H1 (cell line): ENCODE data around the gene USP8. TPM values are rescaled to one million over a fixed set of nuclear protein-coding genes. Genes with fewer than 3 reads are reported as not detected.

Source experiments
- CTCF ChIA-PET: fragments of 300-600 bp; sonication (Branson Sonifier 250); formaldehyde crosslinking; loops from one replicate; lab custom pipeline; 2021; ENCODE audit not compliant: partially characterized antibody; lab: Charles Lee
- POLR2A ChIA-PET: fragments of 300-600 bp; sonication (Branson Sonifier 250); formaldehyde crosslinking; loops from one replicate; lab custom pipeline; 2021; ENCODE audit warnings: inconsistent platforms; ENCODE audit not compliant: partially characterized antibody; lab: Charles Lee
- DNase-seq, 2 experiments: peaks; one replicate each; pipeline versions ENCODE4 v3.0.0 to v3.0.0-alpha.2; 2010 to 2022; ENCODE audit warnings: low spot score in 2 of 2, low read depth in 1 of 2, mixed read lengths in 1 of 2
- FAIRE-seq: peaks from 2 replicates; lab custom pipeline; 2011; peaks lifted over from hg19 to GRCh38; lab: Jason Lieb, UNC
- H2AFZ ChIP-seq: 2 replicates; pipeline ENCODE4 v1.8.1; 2012; ENCODE audit warnings: low read length, inconsistent platforms
- H2AK5ac ChIP-seq: 2 replicates; pipeline ENCODE4 v1.6.1; 2013; ENCODE audit warnings: low read depth, low read length
- H2BK120ac ChIP-seq: replicated peaks from 2 replicates; pipeline ENCODE3; 2013; ENCODE audit warnings: low read depth, low read length, inconsistent platforms
- H2BK12ac ChIP-seq: 2 replicates; pipeline ENCODE4 v1.6.1; 2013; ENCODE audit warnings: low read depth, low read length
- H2BK15ac ChIP-seq: 2 replicates; pipeline ENCODE4 v1.6.1; 2013; ENCODE audit warnings: low read length
- H2BK20ac ChIP-seq: 2 replicates; pipeline ENCODE4 v1.6.1; 2013; ENCODE audit warnings: low read length
- H2BK5ac ChIP-seq: 2 replicates; pipeline ENCODE4 v1.6.1; 2013; ENCODE audit warnings: low read depth, low read length
- H3K14ac ChIP-seq: 2 replicates; pipeline ENCODE4 v1.6.1; 2013; ENCODE audit warnings: inconsistent platforms; ENCODE audit not compliant: insufficient read length
- H3K18ac ChIP-seq: 2 replicates; pipeline ENCODE4 v1.6.1; 2013; ENCODE audit warnings: low read length; ENCODE audit errors: extremely low read depth
- H3K23ac ChIP-seq: 2 replicates; pipeline ENCODE4 v1.6.1; 2013; ENCODE audit warnings: inconsistent platforms; ENCODE audit not compliant: insufficient read length
- H3K23me2 ChIP-seq: 2 replicates; pipeline ENCODE4 v1.6.1; 2013; ENCODE audit warnings: low read depth, low read length
- H3K27ac ChIP-seq: 2 replicates; pipeline ENCODE4 v1.6.1; 2011; ENCODE audit warnings: low read depth, low read length, inconsistent platforms
- H3K27me3 ChIP-seq, 4 experiments: replicated peaks in 1 of 4; 1 replicate in 1 of 4; 2 replicates in 3 of 4; pipeline versions ENCODE4 v1.6.1 to v1.8.1; 2011 to 2013; ENCODE audit warnings: low read length in 3 of 4, mild to moderate bottlenecking in 3 of 4, inconsistent platforms in 2 of 4, mixed read lengths in 2 of 4, moderate library complexity in 1 of 4; ENCODE audit not compliant: control insufficient read depth in 3 of 4, insufficient read depth in 3 of 4; ENCODE audit errors: extremely low read depth in 1 of 4
- H3K36me3 ChIP-seq, 4 experiments: 2 replicates each; pipeline versions ENCODE4 v1.6.1 to v1.8.1; 2011 to 2013; ENCODE audit warnings: mild to moderate bottlenecking in 4 of 4, low read length in 3 of 4, moderate library complexity in 2 of 4, control low read depth in 1 of 4, inconsistent platforms in 1 of 4; ENCODE audit not compliant: insufficient read depth in 4 of 4, control insufficient read depth in 2 of 4
- H3K4ac ChIP-seq: replicated peaks from 2 replicates; pipeline ENCODE3; 2013; ENCODE audit warnings: low read length, low read depth, mixed read lengths, inconsistent platforms; ENCODE audit not compliant: insufficient read length
- H3K4me1 ChIP-seq, 4 experiments: replicated peaks in 1 of 4; 1 replicate in 1 of 4; 2 replicates in 3 of 4; pipeline versions ENCODE4 v1.6.1 to v1.8.1; 2011 to 2013; ENCODE audit warnings: low read length in 3 of 4, inconsistent platforms in 2 of 4, mixed read lengths in 1 of 4; ENCODE audit not compliant: insufficient read depth in 4 of 4, control insufficient read depth in 3 of 4
- H3K4me2 ChIP-seq, 2 experiments: 2 replicates each; pipeline versions ENCODE4 v1.6.1 to v1.8.1; 2011 to 2013; ENCODE audit warnings: low read depth in 2 of 2, low read length in 2 of 2, control low read depth in 1 of 2, inconsistent platforms in 1 of 2, mild to moderate bottlenecking in 1 of 2; ENCODE audit not compliant: insufficient read depth in 1 of 2
- H3K4me3 ChIP-seq, 4 experiments: fragments of 200-600, 300-600 bp in 1 of 4; sonication (generic), shearing (Covaris generic), sonication (Bioruptor Twin) in 1 of 4; 2 replicates each; pipeline versions ENCODE4 v1.5.1 to v1.8.1; 2011 to 2016; ENCODE audit warnings: low read length in 4 of 4, low read depth in 3 of 4, control low read depth in 2 of 4, inconsistent platforms in 2 of 4, mild to moderate bottlenecking in 2 of 4, mixed read lengths in 1 of 4, moderate library complexity in 1 of 4; ENCODE audit not compliant: insufficient read depth in 2 of 4; ENCODE audit errors: extremely low read depth in 1 of 4
- H3K56ac ChIP-seq: replicated peaks from 2 replicates; pipeline ENCODE3; 2013; ENCODE audit warnings: low read depth, mild to moderate bottlenecking, mixed read lengths, low read length, inconsistent platforms; ENCODE audit not compliant: insufficient read length
- H3K79me1 ChIP-seq: 2 replicates; pipeline ENCODE4 v1.6.1; 2013; ENCODE audit warnings: low read depth, low read length, control low read depth
- H3K79me2 ChIP-seq, 2 experiments: 2 replicates each; pipeline versions ENCODE4 v1.6.1 to v1.8.1; 2012 to 2013; ENCODE audit warnings: low read length in 2 of 2, mild to moderate bottlenecking in 2 of 2, inconsistent platforms in 1 of 2; ENCODE audit not compliant: insufficient read depth in 2 of 2, control insufficient read depth in 1 of 2
- H3K9ac ChIP-seq, 4 experiments: replicated peaks in 1 of 4; 1 replicate in 1 of 4; 2 replicates in 3 of 4; pipeline versions ENCODE4 v1.6.1 to v1.8.1; 2011 to 2013; ENCODE audit warnings: low read depth in 3 of 4, low read length in 3 of 4, control low read depth in 2 of 4, mild to moderate bottlenecking in 2 of 4, moderate library complexity in 2 of 4, inconsistent platforms in 1 of 4; ENCODE audit errors: extremely low read depth in 1 of 4
- H3K9me3 ChIP-seq, 2 experiments: 2 replicates each; pipeline versions ENCODE4 v1.6.1 to v1.8.1; 2012 to 2013; ENCODE audit warnings: mild to moderate bottlenecking in 2 of 2, moderate library complexity in 2 of 2, control low read depth in 1 of 2, inconsistent platforms in 1 of 2, low read depth in 1 of 2, low read length in 1 of 2, mixed read lengths in 1 of 2; ENCODE audit not compliant: insufficient read depth in 2 of 2
- H4K20me1 ChIP-seq, 2 experiments: replicated peaks in 1 of 2; 2 replicates each; pipeline versions ENCODE3 to v1.8.1; 2011 to 2013; ENCODE audit warnings: inconsistent platforms in 2 of 2, low read length in 2 of 2, mild to moderate bottlenecking in 1 of 2; ENCODE audit not compliant: insufficient read depth in 2 of 2, control insufficient read depth in 1 of 2
- H4K5ac ChIP-seq: 2 replicates; pipeline ENCODE4 v1.6.1; 2013; ENCODE audit warnings: low read length, low read depth, mixed read lengths, inconsistent platforms; ENCODE audit not compliant: insufficient read length
- H4K8ac ChIP-seq: 2 replicates; pipeline ENCODE4 v1.8.0; 2013; ENCODE audit warnings: mild to moderate bottlenecking, moderate library complexity, low read length, inconsistent platforms; ENCODE audit not compliant: insufficient read depth; ENCODE audit errors: extremely low read depth
- H4K91ac ChIP-seq: replicated peaks from 2 replicates; pipeline ENCODE3; 2013; ENCODE audit warnings: low read length, mixed read lengths, inconsistent platforms; ENCODE audit not compliant: insufficient read length
- TAF1 ChIP-seq: IDR thresholded peaks from 2 replicates; pipeline ENCODE4 v1.6.1; 2011; ENCODE audit warnings: mild to moderate bottlenecking, low read depth, low read length
- TAF7 ChIP-seq: optimal IDR thresholded peaks from 2 replicates; pipeline ENCODE3; 2011; ENCODE audit warnings: low read depth, mild to moderate bottlenecking, inconsistent platforms, low read length, moderate library complexity, borderline replicate concordance
- WGBS, 2 experiments: shearing (Covaris generic) in 1 of 2; methylation state at CpG; one replicate each; pipeline versions ENCODE4 v1.1.6 to v1.1.7; 2013 to 2015; ENCODE audit warnings: low lambda C conversion rate in 2 of 2, mixed read lengths in 2 of 2, inconsistent platforms in 1 of 2, low coverage in 1 of 2, missing lambda C conversion rate in 1 of 2; ENCODE audit not compliant: insufficient replicate concordance in 2 of 2, insufficient coverage in 1 of 2, insufficient read length in 1 of 2; ENCODE audit errors: extremely low coverage in 1 of 2, missing lambda C conversion rate in 1 of 2; 5-methylcytosine and 5-hydroxymethylcytosine counted together
- polyA plus RNA-seq, 7 experiments: library from polyadenylated mRNA; depleted of rRNA in 3 of 7; stranded (reverse) in 5 of 7; unstranded in 2 of 7; fragments of >200 nt in 5 of 7; fragments of 200-250 nt in 2 of 7; gene quantifications; 1 replicate in 5 of 7; 2 replicates in 1 of 7; 4 replicates in 1 of 7; pipeline versions ENCODE4 v1.2.1 to v1.2.3, GENCODE V29; 2011 to 2013; ENCODE audit warnings: missing spikeins in 2 of 7, mixed read lengths in 2 of 7
- total RNA-seq: library from RNA; stranded (reverse); fragmentation: NEBNext Ultra II Directional; extraction: Animal tissue kit (Norgen Biotek cat#: 25700); gene quantifications from 2 replicates; pipeline ENCODE4 v1.2.1, GENCODE V29; 2021

USP8 gene
- total and polyA plus RNA-seq, 2 of the 8 experiments (the other 6 are each of a cell fraction or from before 2014, with no cell fraction given), result 19.9 to 66.2 TPM

GRCh38 chr15:50476143-50476542, 51.9 kb downstream of the USP8 start:
- no peak overlapping the region for H2BK120ac ChIP-seq
- H3K27me3 ChIP-seq, result no peaks in the 10 kb centered on the region
- no peak overlapping the region for H3K4me3 ChIP-seq
- H3K9ac ChIP-seq, result no peak overlapping the region
- no peak overlapping the region for H4K8ac ChIP-seq
- FAIRE-seq, result no peak
- H3K79me2 ChIP-seq, result no peaks in the 10 kb centered on the region
- ChIA-PET POLR2A (interaction anchor here (1.1 kb wide), 1 partner anchor 52 kb away, joined by 4 read pairs; the partner anchor contains the start of gene USP8), CTCF (no interaction called here)
- no peak overlapping the region for H3K23ac ChIP-seq
- H2BK12ac ChIP-seq, result no peak overlapping the region
- H3K4me1 ChIP-seq, result no peaks in the 10 kb centered on the region
- no peak overlapping the region for H4K91ac ChIP-seq
- no peak overlapping the region for H3K4ac ChIP-seq
- peaks cover 0 to 20% (median 6%) of the 10 kb centered on the region in 4 experiments; a peak in 6 of 8 replicates for H3K36me3 ChIP-seq
- no peak overlapping the region for H3K14ac ChIP-seq
- no peak overlapping the region for H3K27ac ChIP-seq
- H3K18ac ChIP-seq, result no peak overlapping the region
- H2BK5ac ChIP-seq, result no peak overlapping the region
- no peak overlapping the region for H2BK15ac ChIP-seq
- WGBS, 2 experiments, result 95% methylated on average over 12 of the region's 12 CpGs; no CpG with 5 or more reads in 1 of the 2 experiments
- H3K23me2 ChIP-seq, result no peaks in the 10 kb centered on the region
- H4K5ac ChIP-seq, result no peak overlapping the region
- H3K56ac ChIP-seq, result no peak overlapping the region
- no peak for DNase-seq
- H2AFZ ChIP-seq, result no peak overlapping the region
- no peaks in the 10 kb centered on the region for H3K9me3 ChIP-seq
- H4K20me1 ChIP-seq, result peaks cover 0 to 1% of the 10 kb centered on the region in 2 experiments
- H2AK5ac ChIP-seq, result no peak overlapping the region
- H2BK20ac ChIP-seq, result no peak overlapping the region
- H3K79me1 ChIP-seq, result no peaks in the 10 kb centered on the region
- TF ChIP-seq TAF7 (no peak), TAF1 (no peak)
- no peak overlapping the region for H3K4me2 ChIP-seq
